HG02884 (cell line): Measurements from ENCODE around the gene LSM10.
A peak's percentile ranks its signal among the peaks of the same experiment; 100 is the strongest.

Experiments
- ATAC-seq: cut with Tn5 transposase; IDR thresholded peaks from one replicate; pipeline ENCODE4 v1.9.1; 2021; ENCODE audit warnings: mild to moderate bottlenecking, moderate library complexity; ENCODE audit not compliant: unreplicated experiment

Gene LSM10

GRCh38 chr1:36354486-36354885, 43.2 kb downstream of the LSM10 start:
- no peak for ATAC-seq

- ATAC-seq: no peak
Measured at GRCh38 chr1:36352910-36353878, 44.5 kb downstream of the LSM10 start.

- ATAC-seq: no peak
Measured at GRCh38 chr1:36352125-36352909, 45.4 kb downstream of the LSM10 start.

GRCh38 chr1:36351227-36351977, 46.3 kb downstream of the LSM10 start:
- ATAC-seq: no peak

- no peak for ATAC-seq
Measured at GRCh38 chr1:36350659-36351226, 47.0 kb downstream of the LSM10 start.

- ATAC-seq: no peak
Measured at GRCh38 chr1:36349839-36350238, 47.9 kb downstream of the LSM10 start.

GRCh38 chr1:36349241-36349671, 48.5 kb downstream of the LSM10 start:
- ATAC-seq: peak; percentile 78

- no peak for ATAC-seq
Measured at GRCh38 chr1:36346741-36347370, 50.9 kb downstream of the LSM10 start.

GRCh38 chr1:36345353-36345752, 52.4 kb downstream of the LSM10 start:
- ATAC-seq: no peak

- ATAC-seq: no peak
Measured at GRCh38 chr1:36344395-36344680, 53.4 kb downstream of the LSM10 start.

GRCh38 chr1:36343651-36344394, 53.9 kb downstream of the LSM10 start:
- no peak for ATAC-seq
